ENCODE measurements around the gene ASTL. TPM values are rescaled to one million over a fixed set of nuclear protein-coding genes. Genes with fewer than 3 reads are reported as not detected.

Gene ASTL
- total RNA-seq, 1 donor from 2014 or later: not detected

- Mint-ChIP-seq H3K4me1 (ENCODE audit: low read depth, unreplicated experiment) (peaks cover 2% of the 10 kb centered on the region), H3K36me3 (ENCODE audit: low read depth, unreplicated experiment) (peaks cover 2% of the 10 kb centered on the region), H3K9me3 (ENCODE audit: unreplicated experiment) (peaks cover 3% of the 10 kb centered on the region), H3K27ac (ENCODE audit: unreplicated experiment) (no peak overlapping the region), H3K4me3 (ENCODE audit: unreplicated experiment) (no peak overlapping the region), H3K27me3 (ENCODE audit: low read depth, unreplicated experiment) (peaks cover 11% of the 10 kb centered on the region)
- no peak overlapping the region for H3K27ac ChIP-seq (ENCODE audit: low read depth, low read length)
- TF ChIP-seq CTCF (IDR thresholded peaks at IDR 0.05; ENCODE audit: insufficient read depth, low read depth, low read length): no peak
- no peak for TF ChIP-seq EZH2 (IDR thresholded peaks at IDR 0.05; ENCODE audit: insufficient read depth, low read length)
- H4K20me1 ChIP-seq (ENCODE audit: insufficient read depth, low read length): no peaks in the 10 kb centered on the region
- FAIRE-seq: no peak
- no peak for DNase-seq (ENCODE audit: low read depth)
- no peaks in the 10 kb centered on the region for H3K79me2 ChIP-seq (ENCODE audit: insufficient read depth, low read length)
- no peaks in the 10 kb centered on the region for H3K4me1 ChIP-seq (ENCODE audit: insufficient read depth, low read length)
- H3K4me3 ChIP-seq (ENCODE audit: insufficient read depth, low read depth, low read length): no peak overlapping the region
- H3K9me3 ChIP-seq (ENCODE audit: insufficient read depth, low read depth, low read length): no peaks in the 10 kb centered on the region
- H3K27me3 ChIP-seq (ENCODE audit: insufficient read depth, low read length): peaks cover 10% of the 10 kb centered on the region
- no peak overlapping the region for H3K9ac ChIP-seq (ENCODE audit: low read length)
- no peaks in the 10 kb centered on the region for H3K36me3 ChIP-seq (ENCODE audit: insufficient read depth, low read length)
- H2AFZ ChIP-seq (ENCODE audit: low read depth, low read length): no peak overlapping the region
- H3K4me2 ChIP-seq (ENCODE audit: low read length): no peak overlapping the region
Observed at GRCh38 chr2:96081042-96081441, 57.3 kb downstream of the ASTL start.

- Histone ChIP-seq H3K27me3 (ENCODE audit: insufficient read depth, low read length) (peaks cover 17% of the 10 kb centered on the region), H4K20me1 (ENCODE audit: insufficient read depth, low read length) (no peaks in the 10 kb centered on the region), H3K4me3 (ENCODE audit: insufficient read depth, low read depth, low read length) (no peak overlapping the region), H3K9ac (ENCODE audit: low read length) (no peak overlapping the region), H3K79me2 (ENCODE audit: insufficient read depth, low read length) (no peaks in the 10 kb centered on the region), H2AFZ (ENCODE audit: low read depth, low read length) (no peak overlapping the region), H3K4me2 (ENCODE audit: low read length) (no peak overlapping the region), H3K36me3 (ENCODE audit: insufficient read depth, low read length) (no peaks in the 10 kb centered on the region), H3K9me3 (ENCODE audit: insufficient read depth, low read depth, low read length) (no peaks in the 10 kb centered on the region), H3K27ac (ENCODE audit: low read depth, low read length) (no peak overlapping the region), H3K4me1 (ENCODE audit: insufficient read depth, low read length) (no peaks in the 10 kb centered on the region)
- Mint-ChIP-seq H3K27me3 (ENCODE audit: low read depth, unreplicated experiment) (peaks cover 17% of the 10 kb centered on the region), H3K36me3 (ENCODE audit: low read depth, unreplicated experiment) (peaks cover 4% of the 10 kb centered on the region), H3K9me3 (ENCODE audit: unreplicated experiment) (peaks cover 10% of the 10 kb centered on the region), H3K4me1 (ENCODE audit: low read depth, unreplicated experiment) (no peaks in the 10 kb centered on the region), H3K4me3 (ENCODE audit: unreplicated experiment) (no peak overlapping the region), H3K27ac (ENCODE audit: unreplicated experiment) (no peak overlapping the region)
- FAIRE-seq: no peak
- TF ChIP-seq CTCF (IDR thresholded peaks at IDR 0.05; ENCODE audit: insufficient read depth, low read depth, low read length): no peak
- TF ChIP-seq EZH2 (IDR thresholded peaks at IDR 0.05; ENCODE audit: insufficient read depth, low read length): no peak
- no peak for DNase-seq (ENCODE audit: low read depth)
Observed at GRCh38 chr2:96075199-96075771, 63.0 kb downstream of the ASTL start.

- H3K9me3 Mint-ChIP-seq (ENCODE audit: unreplicated experiment): peaks cover 10% of the 10 kb centered on the region
- H3K27me3 Mint-ChIP-seq (ENCODE audit: low read depth, unreplicated experiment): peaks cover 17% of the 10 kb centered on the region
- H3K27me3 ChIP-seq (ENCODE audit: insufficient read depth, low read length): peaks cover 14% of the 10 kb centered on the region
- no peak overlapping the region for H3K4me3 Mint-ChIP-seq (ENCODE audit: unreplicated experiment)
- H3K27ac Mint-ChIP-seq (ENCODE audit: unreplicated experiment): no peak overlapping the region
- no peak overlapping the region for H3K4me3 ChIP-seq (ENCODE audit: insufficient read depth, low read depth, low read length)
- FAIRE-seq (no peak), DNase-seq (ENCODE audit: low read depth) (no peak)
- peaks cover 4% of the 10 kb centered on the region for H3K36me3 Mint-ChIP-seq (ENCODE audit: low read depth, unreplicated experiment)
- no peak overlapping the region for H3K27ac ChIP-seq (ENCODE audit: low read depth, low read length)
- no peak overlapping the region for H3K4me2 ChIP-seq (ENCODE audit: low read length)
- H3K36me3 ChIP-seq (ENCODE audit: insufficient read depth, low read length): no peaks in the 10 kb centered on the region
- H2AFZ ChIP-seq (ENCODE audit: low read depth, low read length): no peak overlapping the region
- no peak overlapping the region for H3K9ac ChIP-seq (ENCODE audit: low read length)
- no peaks in the 10 kb centered on the region for H3K4me1 ChIP-seq (ENCODE audit: insufficient read depth, low read length)
- H3K4me1 Mint-ChIP-seq (ENCODE audit: low read depth, unreplicated experiment): no peaks in the 10 kb centered on the region
- H4K20me1 ChIP-seq (ENCODE audit: insufficient read depth, low read length): no peaks in the 10 kb centered on the region
- no peaks in the 10 kb centered on the region for H3K9me3 ChIP-seq (ENCODE audit: insufficient read depth, low read depth, low read length)
- H3K79me2 ChIP-seq (ENCODE audit: insufficient read depth, low read length): no peaks in the 10 kb centered on the region
- TF ChIP-seq EZH2 (IDR thresholded peaks at IDR 0.05; ENCODE audit: insufficient read depth, low read length) (no peak), CTCF (IDR thresholded peaks at IDR 0.05; ENCODE audit: insufficient read depth, low read depth, low read length) (no peak)
Observed at GRCh38 chr2:96074156-96074555, 64.1 kb downstream of the ASTL start.

All from astrocyte (in vitro differentiated cells and primary cell).